H1 (cell line): Measurements from ENCODE around the gene ZNF530. TPM values are rescaled to one million over a fixed set of nuclear protein-coding genes. Genes with fewer than 3 reads are reported as not detected.
A peak's percentile ranks its signal among the peaks of the same experiment; 100 is the strongest.

Experiments used
- CTCF ChIA-PET: fragments of 300-600 bp; sonication (Branson Sonifier 250); formaldehyde crosslinking; loops from one replicate; lab custom pipeline; 2021; ENCODE audit not compliant: partially characterized antibody; lab: Charles Lee
- POLR2A ChIA-PET: fragments of 300-600 bp; sonication (Branson Sonifier 250); formaldehyde crosslinking; loops from one replicate; lab custom pipeline; 2021; ENCODE audit warnings: inconsistent platforms; ENCODE audit not compliant: partially characterized antibody; lab: Charles Lee
- DNase-seq, 2 experiments: peaks; one replicate each; pipeline versions ENCODE4 v3.0.0 to v3.0.0-alpha.2; 2010 to 2022; ENCODE audit warnings: low spot score in 2 of 2, low read depth in 1 of 2, mixed read lengths in 1 of 2
- FAIRE-seq: peaks from 2 replicates; lab custom pipeline; 2011; peaks lifted over from hg19 to GRCh38; lab: Jason Lieb, UNC
- H2AFZ ChIP-seq: 2 replicates; pipeline ENCODE4 v1.8.1; 2012; ENCODE audit warnings: low read length, inconsistent platforms
- H2AK5ac ChIP-seq: 2 replicates; pipeline ENCODE4 v1.6.1; 2013; ENCODE audit warnings: low read depth, low read length
- H2BK120ac ChIP-seq: replicated peaks from 2 replicates; pipeline ENCODE3; 2013; ENCODE audit warnings: low read depth, low read length, inconsistent platforms
- H2BK12ac ChIP-seq: 2 replicates; pipeline ENCODE4 v1.6.1; 2013; ENCODE audit warnings: low read depth, low read length
- H2BK15ac ChIP-seq: 2 replicates; pipeline ENCODE4 v1.6.1; 2013; ENCODE audit warnings: low read length
- H2BK20ac ChIP-seq: 2 replicates; pipeline ENCODE4 v1.6.1; 2013; ENCODE audit warnings: low read length
- H2BK5ac ChIP-seq: 2 replicates; pipeline ENCODE4 v1.6.1; 2013; ENCODE audit warnings: low read depth, low read length
- H3K14ac ChIP-seq: 2 replicates; pipeline ENCODE4 v1.6.1; 2013; ENCODE audit warnings: inconsistent platforms; ENCODE audit not compliant: insufficient read length
- H3K18ac ChIP-seq: 2 replicates; pipeline ENCODE4 v1.6.1; 2013; ENCODE audit warnings: low read length; ENCODE audit errors: extremely low read depth
- H3K23ac ChIP-seq: 2 replicates; pipeline ENCODE4 v1.6.1; 2013; ENCODE audit warnings: inconsistent platforms; ENCODE audit not compliant: insufficient read length
- H3K23me2 ChIP-seq: 2 replicates; pipeline ENCODE4 v1.6.1; 2013; ENCODE audit warnings: low read depth, low read length
- H3K27ac ChIP-seq: 2 replicates; pipeline ENCODE4 v1.6.1; 2011; ENCODE audit warnings: low read depth, low read length, inconsistent platforms
- H3K27me3 ChIP-seq, 4 experiments: replicated peaks in 1 of 4; 1 replicate in 1 of 4; 2 replicates in 3 of 4; pipeline versions ENCODE4 v1.6.1 to v1.8.1; 2011 to 2013; ENCODE audit warnings: low read length in 3 of 4, mild to moderate bottlenecking in 3 of 4, inconsistent platforms in 2 of 4, mixed read lengths in 2 of 4, moderate library complexity in 1 of 4; ENCODE audit not compliant: control insufficient read depth in 3 of 4, insufficient read depth in 3 of 4; ENCODE audit errors: extremely low read depth in 1 of 4
- H3K36me3 ChIP-seq, 4 experiments: 2 replicates each; pipeline versions ENCODE4 v1.6.1 to v1.8.1; 2011 to 2013; ENCODE audit warnings: mild to moderate bottlenecking in 4 of 4, low read length in 3 of 4, moderate library complexity in 2 of 4, control low read depth in 1 of 4, inconsistent platforms in 1 of 4; ENCODE audit not compliant: insufficient read depth in 4 of 4, control insufficient read depth in 2 of 4
- H3K4ac ChIP-seq: replicated peaks from 2 replicates; pipeline ENCODE3; 2013; ENCODE audit warnings: low read length, low read depth, mixed read lengths, inconsistent platforms; ENCODE audit not compliant: insufficient read length
- H3K4me1 ChIP-seq, 4 experiments: replicated peaks in 1 of 4; 1 replicate in 1 of 4; 2 replicates in 3 of 4; pipeline versions ENCODE4 v1.6.1 to v1.8.1; 2011 to 2013; ENCODE audit warnings: low read length in 3 of 4, inconsistent platforms in 2 of 4, mixed read lengths in 1 of 4; ENCODE audit not compliant: insufficient read depth in 4 of 4, control insufficient read depth in 3 of 4
- H3K4me2 ChIP-seq, 2 experiments: 2 replicates each; pipeline versions ENCODE4 v1.6.1 to v1.8.1; 2011 to 2013; ENCODE audit warnings: low read depth in 2 of 2, low read length in 2 of 2, control low read depth in 1 of 2, inconsistent platforms in 1 of 2, mild to moderate bottlenecking in 1 of 2; ENCODE audit not compliant: insufficient read depth in 1 of 2
- H3K4me3 ChIP-seq, 4 experiments: fragments of 200-600, 300-600 bp in 1 of 4; sonication (generic), shearing (Covaris generic), sonication (Bioruptor Twin) in 1 of 4; 2 replicates each; pipeline versions ENCODE4 v1.5.1 to v1.8.1; 2011 to 2016; ENCODE audit warnings: low read length in 4 of 4, low read depth in 3 of 4, control low read depth in 2 of 4, inconsistent platforms in 2 of 4, mild to moderate bottlenecking in 2 of 4, mixed read lengths in 1 of 4, moderate library complexity in 1 of 4; ENCODE audit not compliant: insufficient read depth in 2 of 4; ENCODE audit errors: extremely low read depth in 1 of 4
- H3K56ac ChIP-seq: replicated peaks from 2 replicates; pipeline ENCODE3; 2013; ENCODE audit warnings: low read depth, mild to moderate bottlenecking, mixed read lengths, low read length, inconsistent platforms; ENCODE audit not compliant: insufficient read length
- H3K79me1 ChIP-seq: 2 replicates; pipeline ENCODE4 v1.6.1; 2013; ENCODE audit warnings: low read depth, low read length, control low read depth
- H3K79me2 ChIP-seq, 2 experiments: 2 replicates each; pipeline versions ENCODE4 v1.6.1 to v1.8.1; 2012 to 2013; ENCODE audit warnings: low read length in 2 of 2, mild to moderate bottlenecking in 2 of 2, inconsistent platforms in 1 of 2; ENCODE audit not compliant: insufficient read depth in 2 of 2, control insufficient read depth in 1 of 2
- H3K9ac ChIP-seq, 4 experiments: replicated peaks in 1 of 4; 1 replicate in 1 of 4; 2 replicates in 3 of 4; pipeline versions ENCODE4 v1.6.1 to v1.8.1; 2011 to 2013; ENCODE audit warnings: low read depth in 3 of 4, low read length in 3 of 4, control low read depth in 2 of 4, mild to moderate bottlenecking in 2 of 4, moderate library complexity in 2 of 4, inconsistent platforms in 1 of 4; ENCODE audit errors: extremely low read depth in 1 of 4
- H3K9me3 ChIP-seq, 2 experiments: 2 replicates each; pipeline versions ENCODE4 v1.6.1 to v1.8.1; 2012 to 2013; ENCODE audit warnings: mild to moderate bottlenecking in 2 of 2, moderate library complexity in 2 of 2, control low read depth in 1 of 2, inconsistent platforms in 1 of 2, low read depth in 1 of 2, low read length in 1 of 2, mixed read lengths in 1 of 2; ENCODE audit not compliant: insufficient read depth in 2 of 2
- H4K20me1 ChIP-seq, 2 experiments: replicated peaks in 1 of 2; 2 replicates each; pipeline versions ENCODE3 to v1.8.1; 2011 to 2013; ENCODE audit warnings: inconsistent platforms in 2 of 2, low read length in 2 of 2, mild to moderate bottlenecking in 1 of 2; ENCODE audit not compliant: insufficient read depth in 2 of 2, control insufficient read depth in 1 of 2
- H4K5ac ChIP-seq: 2 replicates; pipeline ENCODE4 v1.6.1; 2013; ENCODE audit warnings: low read length, low read depth, mixed read lengths, inconsistent platforms; ENCODE audit not compliant: insufficient read length
- H4K8ac ChIP-seq: 2 replicates; pipeline ENCODE4 v1.8.0; 2013; ENCODE audit warnings: mild to moderate bottlenecking, moderate library complexity, low read length, inconsistent platforms; ENCODE audit not compliant: insufficient read depth; ENCODE audit errors: extremely low read depth
- H4K91ac ChIP-seq: replicated peaks from 2 replicates; pipeline ENCODE3; 2013; ENCODE audit warnings: low read length, mixed read lengths, inconsistent platforms; ENCODE audit not compliant: insufficient read length
- GTF2F1 ChIP-seq: IDR thresholded peaks from 2 replicates; pipeline ENCODE4 v1.6.1; 2012; ENCODE audit warnings: low read depth, low read length, improper control_type of control experiment, borderline replicate concordance
- RAD21 ChIP-seq, 2 experiments: IDR thresholded peaks in 1 of 2; conservative IDR thresholded peaks in 1 of 2; 2 replicates each; pipeline ENCODE4 v1.6.1; 2011; ENCODE audit warnings: low read depth in 2 of 2, low read length in 2 of 2, improper control_type of control experiment in 1 of 2, inconsistent platforms in 1 of 2, mild to moderate bottlenecking in 1 of 2, moderate library complexity in 1 of 2
- YY1 ChIP-seq: IDR thresholded peaks from 2 replicates; pipeline ENCODE4 v1.6.1; 2011; ENCODE audit warnings: low read depth, mild to moderate bottlenecking, low read length
- WGBS, 2 experiments: shearing (Covaris generic) in 1 of 2; methylation state at CpG; one replicate each; pipeline versions ENCODE4 v1.1.6 to v1.1.7; 2013 to 2015; ENCODE audit warnings: low lambda C conversion rate in 2 of 2, mixed read lengths in 2 of 2, inconsistent platforms in 1 of 2, low coverage in 1 of 2, missing lambda C conversion rate in 1 of 2; ENCODE audit not compliant: insufficient replicate concordance in 2 of 2, insufficient coverage in 1 of 2, insufficient read length in 1 of 2; ENCODE audit errors: extremely low coverage in 1 of 2, missing lambda C conversion rate in 1 of 2; 5-methylcytosine and 5-hydroxymethylcytosine counted together
- polyA plus RNA-seq, 7 experiments: library from polyadenylated mRNA; depleted of rRNA in 3 of 7; stranded (reverse) in 5 of 7; unstranded in 2 of 7; fragments of >200 nt in 5 of 7; fragments of 200-250 nt in 2 of 7; gene quantifications; 1 replicate in 5 of 7; 2 replicates in 1 of 7; 4 replicates in 1 of 7; pipeline versions ENCODE4 v1.2.1 to v1.2.3, GENCODE V29; 2011 to 2013; ENCODE audit warnings: missing spikeins in 2 of 7, mixed read lengths in 2 of 7
- total RNA-seq: library from RNA; stranded (reverse); fragmentation: NEBNext Ultra II Directional; extraction: Animal tissue kit (Norgen Biotek cat#: 25700); gene quantifications from 2 replicates; pipeline ENCODE4 v1.2.1, GENCODE V29; 2021

Gene ZNF530
- total and polyA plus RNA-seq, 2 of the 8 experiments (the other 6 are each of a cell fraction or from before 2014, with no cell fraction given) = 4.2 to 9.3 TPM

GRCh38 chr19:57566396-57567265, 33.1 kb upstream of the ZNF530 start:
- Histone ChIP-seq H3K9me3 (peaks cover 69 to 90% of the 10 kb centered on the region in 2 experiments), H4K5ac (no peak overlapping the region), H2BK20ac (no peak overlapping the region), H3K27ac (no peak overlapping the region), H3K4me3 (no peak overlapping the region), H4K20me1 (no peaks in the 10 kb centered on the region), H2BK15ac (no peak overlapping the region), H3K79me2 (no peaks in the 10 kb centered on the region), H3K23me2 (no peaks in the 10 kb centered on the region), H4K8ac (no peak overlapping the region), H2BK5ac (no peak overlapping the region), H3K4ac (no peak overlapping the region), H3K9ac (no peak overlapping the region), H3K56ac (no peak overlapping the region), H3K4me1 (no peaks in the 10 kb centered on the region), H3K4me2 (no peak overlapping the region), H2BK12ac (no peak overlapping the region), H3K36me3 (peaks cover 0 to 13% (median 6%) of the 10 kb centered on the region in 4 experiments; a peak in 6 of 8 replicates)
- FAIRE-seq = no peak
- 63% methylated on average over 6 of the region's 7 CpGs; no CpG with 5 or more reads in 1 of the 2 experiments for WGBS, 2 experiments
- POLR2A ChIA-PET = interaction anchor here (0.8 kb wide), 1 partner anchor 11 kb away, joined by 3 read pairs; no protein-coding TSS in a partner anchor
- no peak for TF ChIP-seq GTF2F1
- TF ChIP-seq YY1 = 0 out of 2 replicates have a peak, but pooled peaks have one; percentile 12
- TF ChIP-seq RAD21 (IDR thresholded peaks at IDR 0.05 in 1 of 2, conservative IDR thresholded peaks at IDR 0.05 in 1 of 2; ENCODE audit: low read depth in 2 of 2, low read length in 2 of 2) = peak; percentile 36 to 37; a peak in 2 of 4 replicates
- TF ChIP-seq, all 59 proteins: peak for 2
- no peak overlapping the region for H3K14ac ChIP-seq
- no peak overlapping the region for H2AFZ ChIP-seq
- no peaks in the 10 kb centered on the region for H3K79me1 ChIP-seq
- DNase-seq = no peak
- CTCF ChIA-PET = no interaction called here
- no peak overlapping the region for H2AK5ac ChIP-seq
- H4K91ac ChIP-seq = no peak overlapping the region
- no peaks in the 10 kb centered on the region for H3K27me3 ChIP-seq
- H2BK120ac ChIP-seq = no peak overlapping the region
- no peak overlapping the region for H3K18ac ChIP-seq
- H3K23ac ChIP-seq = no peak overlapping the region
